Measurements from ENCODE around the gene MSI2. TPM values are rescaled to one million over a fixed set of nuclear protein-coding genes. Genes with fewer than 3 reads are reported as not detected.
A peak's percentile ranks its signal among the peaks of the same experiment; 100 is the strongest.

The MSI2 gene
- total and polyA plus RNA-seq, 12 donors = 32.6 to 411 (median 148) TPM

- 56 to 64% (median 61%) methylated on average over 3 to 11 of the region's 11 CpGs for WGBS, 4 donors
- no peaks in the 10 kb centered on the region for H3K9me3 ChIP-seq (replicated peaks in 1 of 3)
- no peaks in the 10 kb centered on the region for H3K27me3 ChIP-seq
- H3K4me1 ChIP-seq (replicated peaks in 1 of 2) = peaks cover 28 to 47% of the 10 kb centered on the region in 2 donors
- H3K36me3 ChIP-seq (replicated peaks in 1 of 2) = no peaks in the 10 kb centered on the region
- intact Hi-C loops (cut with DNase I) = no loop called here
- TF ChIP-seq POLR2A (IDR thresholded peaks at IDR 0.05) = no peak
- peak in 3 of 6 experiments; percentile 11 to 22 (median 11) for TF ChIP-seq CTCF (IDR thresholded peaks at IDR 0.05)
- peak in 6 of 7 donors; percentile 57 to 76 (median 72) for DNase-seq
- no peak overlapping the region for H3K4me3 ChIP-seq
- H3K27ac ChIP-seq = peak overlapping the region in 2 of 5 donors; percentile 68 to 77
These were observed 353.0 kb downstream of the MSI2 start for GRCh38 chr17:57609125-57609877.

- Histone ChIP-seq H3K9me3 (replicated peaks in 1 of 3) (no peaks in the 10 kb centered on the region), H3K4me3 (no peak overlapping the region), H3K27me3 (no peaks in the 10 kb centered on the region), H3K4me1 (replicated peaks in 1 of 2) (peaks cover 24 to 41% of the 10 kb centered on the region in 2 donors), H3K27ac (peak overlapping the region in 2 of 5 donors; percentile 68 to 77), H3K36me3 (replicated peaks in 1 of 2) (no peaks in the 10 kb centered on the region)
- intact Hi-C loops (cut with DNase I) = no loop called here
- no peak for DNase-seq
- WGBS, 4 donors = 84 to 90% (median 88%) methylated on average over 12 to 13 of the region's 13 CpGs
- TF ChIP-seq CTCF (IDR thresholded peaks at IDR 0.05) (no peak), POLR2A (IDR thresholded peaks at IDR 0.05) (no peak)
These were observed 353.6 kb downstream of the MSI2 start for GRCh38 chr17:57609878-57610270.

GRCh38 chr17:57612202-57613071 is 356.1 kb downstream of the MSI2 start:
- peaks cover 14 to 21% of the 10 kb centered on the region in 2 donors for H3K4me1 ChIP-seq (replicated peaks in 1 of 2)
- peak in 3 of 7 donors; percentile 3 to 46 (median 8) for DNase-seq
- TF ChIP-seq POLR2A (IDR thresholded peaks at IDR 0.05) (no peak), CTCF (IDR thresholded peaks at IDR 0.05) (no peak)
- no peak overlapping the region for H3K4me3 ChIP-seq
- no peaks in the 10 kb centered on the region for H3K27me3 ChIP-seq
- 79 to 88% (median 84%) methylated on average over 6 to 10 of the region's 12 CpGs for whole genome bisulfite sequencing, 4 donors
- no peaks in the 10 kb centered on the region for H3K9me3 ChIP-seq (replicated peaks in 1 of 3)
- H3K36me3 ChIP-seq (replicated peaks in 1 of 2) = peaks cover 0 to 3% of the 10 kb centered on the region in 2 donors
- H3K27ac ChIP-seq = no peak overlapping the region
- intact Hi-C loops (cut with DNase I) = no loop called here

GRCh38 chr17:57614742-57615141 is 358.4 kb downstream of the MSI2 start:
- no peak overlapping the region for H3K27ac ChIP-seq
- WGBS, 4 donors = 87 to 97% (median 93%) methylated on average over 3 of the region's 3 CpGs
- peaks cover 0 to 6% of the 10 kb centered on the region in 2 donors for H3K4me1 ChIP-seq (replicated peaks in 1 of 2)

More at GRCh38 chr17:57614742-57615141, 358.4 kb downstream of the MSI2 start:
- no peaks in the 10 kb centered on the region for H3K27me3 ChIP-seq
- no peak for DNase-seq
- intact Hi-C loops (cut with DNase I) = no loop called here
- TF ChIP-seq POLR2A (IDR thresholded peaks at IDR 0.05) (no peak), CTCF (IDR thresholded peaks at IDR 0.05) (no peak)
- no peaks in the 10 kb centered on the region for H3K9me3 ChIP-seq (replicated peaks in 1 of 3)
- H3K36me3 ChIP-seq (replicated peaks in 1 of 2) = peaks cover 0 to 3% of the 10 kb centered on the region in 2 donors
- no peak overlapping the region for H3K4me3 ChIP-seq

Measured in adrenal gland (tissue), 12 donors.